Lung (tissue), 12 donors: ENCODE data around the gene TMEM125. TPM values are rescaled to one million over a fixed set of nuclear protein-coding genes. Genes with fewer than 3 reads are reported as not detected.

Source experiments
- ATAC-seq: fragments of 200-7000 bp; cut with Tn5 transposase; one replicate; pipeline ENCODE4 v1.9.1; 2020; ENCODE audit warnings: moderate number of reproducible peaks; ENCODE audit not compliant: insufficient read depth, low FRiP score
- DNase-seq, 3 donors: peaks; one replicate each; pipeline ENCODE4 v3.0.0-alpha.2; 2013 to 2017
- H3K27ac ChIP-seq, 2 donors: one replicate each; pipeline ENCODE4 v1.5.1; 2013; ENCODE audit warnings: mild to moderate bottlenecking in 2 of 2, moderate library complexity in 2 of 2, control low read depth in 1 of 2, inconsistent platforms in 1 of 2, low read depth in 1 of 2, low read length in 1 of 2
- H3K27me3 ChIP-seq, 3 donors: one replicate each; pipeline ENCODE4 v1.5.1; 2013; ENCODE audit warnings: low read length in 2 of 3; ENCODE audit not compliant: control insufficient read depth in 3 of 3, insufficient read depth in 3 of 3
- H3K36me3 ChIP-seq, 4 donors: one replicate each; pipeline ENCODE4 v1.5.1; 2013; ENCODE audit warnings: low read length in 4 of 4, mild to moderate bottlenecking in 1 of 4, moderate library complexity in 1 of 4; ENCODE audit not compliant: control insufficient read depth in 4 of 4, insufficient read depth in 4 of 4
- H3K4me1 ChIP-seq, 5 donors: one replicate each; pipeline ENCODE4 v1.5.1; 2013; ENCODE audit warnings: low read length in 5 of 5, mild to moderate bottlenecking in 2 of 5, moderate library complexity in 1 of 5; ENCODE audit not compliant: control insufficient read depth in 5 of 5, insufficient read depth in 5 of 5
- H3K4me3 ChIP-seq: one replicate; pipeline ENCODE4 v1.5.1; 2013; ENCODE audit warnings: mild to moderate bottlenecking, control low read depth, moderate library complexity
- H3K9ac ChIP-seq, 2 donors: one replicate each; pipeline ENCODE4 v1.5.1; 2013; ENCODE audit warnings: low read length in 2 of 2, control low read depth in 1 of 2; ENCODE audit not compliant: insufficient read depth in 1 of 2
- H3K9me3 ChIP-seq, 4 donors: one replicate each; pipeline ENCODE4 v1.5.1; 2013; ENCODE audit warnings: low read length in 3 of 4, mild to moderate bottlenecking in 1 of 4, moderate library complexity in 1 of 4; ENCODE audit not compliant: control insufficient read depth in 4 of 4, insufficient read depth in 3 of 4
- CTCF ChIP-seq: IDR thresholded peaks from 2 replicates; pipeline ENCODE4 v1.5.1; 2012; ENCODE audit warnings: mild to moderate bottlenecking; ENCODE audit errors: control extremely low read depth, extremely low read depth
- WGBS, 2 donors: extraction: QIAGEN DNeasy Blood & Tissue Kit; methylation state at CpG; one replicate each; pipeline ENCODE4 v1.1.7; 2013; 5-methylcytosine and 5-hydroxymethylcytosine counted together
- polyA plus RNA-seq, 2 donors: library from polyadenylated mRNA; stranded (reverse); fragments of 200-250 nt; gene quantifications; one replicate each; pipeline ENCODE4 v1.2.1, GENCODE V29; 2013
- total RNA-seq, 2 donors: library from RNA; depleted of rRNA in 1 of 2; stranded (reverse); fragments of >200 nt in 1 of 2; gene quantifications; one replicate each; pipeline ENCODE4 v1.2.1, GENCODE V29; 2014 to 2021
- donor health status: control.
- donor health status: control.
- donor health status: Bipolar disorder and iron deficiency.
- donor health status: healthy.
- donor health status: DM: yes; HTN: yes; CAD: no.

Gene TMEM125
- total and polyA plus RNA-seq, 4 donors: 41.0 to 228 (median 114) TPM

DNA sequence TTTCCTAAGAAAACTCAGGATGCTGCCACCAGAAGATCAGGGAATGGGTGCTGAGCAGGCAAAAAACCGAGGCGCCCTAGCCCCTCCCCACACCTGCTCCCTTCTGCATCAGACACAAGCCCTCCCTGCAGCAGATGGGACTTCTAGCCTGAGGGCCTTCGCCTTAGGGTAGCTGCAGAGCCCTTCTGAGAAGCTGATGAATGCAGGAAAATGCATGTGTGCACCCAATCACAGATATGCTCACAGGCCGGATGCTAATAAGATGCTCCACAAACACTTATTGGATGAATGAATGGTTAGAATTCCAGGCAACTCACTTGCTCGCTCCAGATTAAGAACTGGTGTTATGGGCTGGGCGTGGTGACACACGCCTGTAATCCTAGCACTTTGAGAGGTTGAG, 22.4 kb downstream of the TMEM125 start:
- Histone ChIP-seq H3K27ac (no peak overlapping the region), H3K4me1 (peaks cover 0 to 14% (median 10%) of the 10 kb centered on the region in 5 donors), H3K9ac (no peak overlapping the region), H3K9me3 (no peaks in the 10 kb centered on the region), H3K4me3 (no peak overlapping the region), H3K27me3 (no peaks in the 10 kb centered on the region), H3K36me3 (no peaks in the 10 kb centered on the region)
- ATAC-seq: no peak
- no peak for TF ChIP-seq CTCF
- 83 to 88% methylated on average over 7 of the region's 7 CpGs for WGBS, 2 donors
- DNase-seq: no peak

DNA sequence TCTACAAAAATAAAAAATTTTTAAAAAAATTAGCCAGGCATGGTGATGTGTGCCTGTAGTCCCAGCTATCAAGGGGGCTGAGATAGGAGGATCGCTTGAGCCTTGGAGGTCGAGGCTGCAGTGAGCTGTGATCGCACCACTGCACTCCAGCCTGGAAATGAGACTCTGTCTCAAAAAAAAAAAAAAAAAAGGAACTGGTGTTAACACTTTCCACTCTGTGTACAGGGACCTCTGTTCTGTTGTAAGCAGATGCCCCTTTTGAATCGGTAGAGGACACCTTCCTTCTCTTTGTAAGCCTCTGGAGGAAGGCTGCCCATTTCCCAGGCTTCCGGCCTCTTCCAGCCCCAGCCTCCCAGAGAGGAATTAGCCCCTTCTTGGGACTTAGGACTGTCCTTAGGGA, 22.9 kb downstream of the TMEM125 start:
- H3K27ac ChIP-seq: no peak overlapping the region
- no peaks in the 10 kb centered on the region for H3K27me3 ChIP-seq
- no peak for DNase-seq
- 67 to 72% methylated on average over 5 of the region's 5 CpGs for WGBS, 2 donors
- no peaks in the 10 kb centered on the region for H3K9me3 ChIP-seq
- no peak overlapping the region for H3K4me3 ChIP-seq
- ATAC-seq: no peak
- TF ChIP-seq CTCF: no peak
- no peaks in the 10 kb centered on the region for H3K36me3 ChIP-seq
- H3K4me1 ChIP-seq: peaks cover 0 to 14% (median 10%) of the 10 kb centered on the region in 5 donors
- no peak overlapping the region for H3K9ac ChIP-seq

DNA sequence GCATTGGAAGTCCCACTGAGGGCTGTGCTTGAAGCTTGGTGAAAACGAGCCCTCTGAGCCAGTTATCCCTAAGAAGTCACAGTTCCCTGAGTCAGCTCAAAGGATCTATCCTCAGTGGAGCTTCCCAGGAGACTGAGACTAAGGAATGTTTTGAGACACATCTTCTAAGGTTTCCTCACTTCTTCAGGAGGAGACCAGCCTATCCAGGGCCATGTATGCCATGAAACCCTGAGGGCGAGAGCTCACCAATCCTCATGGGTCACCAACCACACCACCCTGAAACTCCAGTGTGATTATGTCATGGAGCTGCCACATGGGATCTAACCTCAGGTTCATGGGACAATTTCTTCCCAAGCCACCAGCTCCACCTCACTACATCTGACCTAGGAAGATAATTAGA, 23.4 kb downstream of the TMEM125 start:
- no peak overlapping the region for H3K4me3 ChIP-seq
- 88 to 93% methylated on average over 2 of the region's 2 CpGs for WGBS, 2 donors
- H3K36me3 ChIP-seq: no peaks in the 10 kb centered on the region
- no peaks in the 10 kb centered on the region for H3K9me3 ChIP-seq
- TF ChIP-seq CTCF: no peak
- ATAC-seq (no peak), DNase-seq (no peak)
- H3K27me3 ChIP-seq: no peaks in the 10 kb centered on the region
- H3K4me1 ChIP-seq: peaks cover 0 to 14% (median 10%) of the 10 kb centered on the region in 5 donors
- no peak overlapping the region for H3K27ac ChIP-seq
- H3K9ac ChIP-seq: no peak overlapping the region
